HEK293 (cell line): ENCODE results near the gene CELF4.

Experiments
- CTCF ChIA-PET: fragments of 350-600 bp; formaldehyde crosslinking; extraction: SDS; loops from one replicate; lab custom pipeline; 2021; ENCODE audit warnings: antibody characterized with exemption; lab: Yijun Ruan, JAX
- POLR2A ChIA-PET: fragments of 300-600 bp; formaldehyde crosslinking; extraction: SDS; loops from one replicate; lab custom pipeline; 2020; ENCODE audit warnings: antibody characterized with exemption, inconsistent platforms; lab: Yijun Ruan, JAX
- H3K27ac ChIP-seq: fragments of 200-500 bp; sonication (Bioruptor generic); 2 replicates; pipeline ENCODE4 v1.5.1; 2014; ENCODE audit warnings: low read depth, low read length, control low read depth, inconsistent platforms; ENCODE audit errors: extremely low read depth
- H3K36me3 ChIP-seq, 2 experiments: fragments of 200-500 bp in 1 of 2; sonication (Bioruptor generic) in 1 of 2; 1 replicate in 1 of 2; 2 replicates in 1 of 2; pipeline ENCODE4 v1.5.1; 2014 to 2017; ENCODE audit warnings: inconsistent platforms in 2 of 2, low read length in 2 of 2; ENCODE audit not compliant: control insufficient read depth in 2 of 2, insufficient read depth in 1 of 2
- H3K4me1 ChIP-seq: fragments of 200-500 bp; sonication (Bioruptor generic); 2 replicates; pipeline ENCODE4 v1.5.1; 2014; ENCODE audit warnings: mild to moderate bottlenecking, low read length, inconsistent platforms; ENCODE audit not compliant: control insufficient read depth, insufficient read depth
- H3K4me3 ChIP-seq: 2 replicates; pipeline ENCODE4 v1.5.1; 2011; ENCODE audit warnings: low read depth, mild to moderate bottlenecking, control low read depth, low read length, moderate library complexity
- H3K9me3 ChIP-seq: fragments of 200-500 bp; sonication (Bioruptor generic); 2 replicates; pipeline ENCODE4 v1.5.1; 2014; ENCODE audit warnings: low read depth, low read length, inconsistent platforms; ENCODE audit not compliant: control insufficient read depth, insufficient read depth
- GLIS1 ChIP-seq: fragments of 450-650 bp; formaldehyde crosslinking; IDR thresholded peaks from 2 replicates; pipeline ENCODE4 v1.5.1; 2016; ENCODE audit warnings: missing biosample characterization, missing genetic modification characterization
- KLF1 ChIP-seq: fragments of 450-650 bp; formaldehyde crosslinking; IDR thresholded peaks from 2 replicates; pipeline ENCODE4 v1.5.1; 2016; ENCODE audit warnings: missing biosample characterization, missing genetic modification characterization
- OVOL3 ChIP-seq: fragments of 450-650 bp; formaldehyde crosslinking; IDR thresholded peaks from 2 replicates; pipeline ENCODE4 v1.5.1; 2016; ENCODE audit warnings: missing biosample characterization, missing genetic modification characterization
- REST ChIP-seq: fragments of 450-650 bp; formaldehyde crosslinking; IDR thresholded peaks from 2 replicates; pipeline ENCODE4 v1.5.1; 2016; ENCODE audit warnings: missing biosample characterization, missing genetic modification characterization
- TRIM28 ChIP-seq: IDR thresholded peaks from 2 replicates; pipeline ENCODE4 v1.6.1; 2011; ENCODE audit warnings: low read length, control low read depth, borderline replicate concordance
- ZBTB1 ChIP-seq: fragments of 450-650 bp; formaldehyde crosslinking; IDR thresholded peaks from 2 replicates; pipeline ENCODE4 v1.5.1; 2016; ENCODE audit warnings: missing biosample characterization, missing genetic modification characterization
- ZBTB20 ChIP-seq: fragments of 450-650 bp; formaldehyde crosslinking; IDR thresholded peaks from 2 replicates; pipeline ENCODE4 v1.5.1; 2016; ENCODE audit warnings: missing biosample characterization, missing genetic modification characterization
- ZBTB8A ChIP-seq: fragments of 450-650 bp; formaldehyde crosslinking; IDR thresholded peaks from 2 replicates; pipeline ENCODE4 v1.5.1; 2016; ENCODE audit warnings: missing biosample characterization, missing genetic modification characterization
- ZFHX2 ChIP-seq: fragments of 450-650 bp; formaldehyde crosslinking; conservative IDR thresholded peaks from 2 replicates; pipeline ENCODE4 v1.5.1; 2016; ENCODE audit warnings: missing biosample characterization, missing genetic modification characterization
- ZIC2 ChIP-seq: fragments of 450-650 bp; formaldehyde crosslinking; IDR thresholded peaks from 2 replicates; pipeline ENCODE4 v1.5.1; 2016; ENCODE audit warnings: missing biosample characterization, missing genetic modification characterization
- ZNF121 ChIP-seq: fragments of 450-650 bp; formaldehyde crosslinking; IDR thresholded peaks from 2 replicates; pipeline ENCODE4 v1.5.1; 2016; ENCODE audit warnings: missing biosample characterization, missing genetic modification characterization
- ZNF362 ChIP-seq: fragments of 450-650 bp; formaldehyde crosslinking; IDR thresholded peaks from 2 replicates; pipeline ENCODE4 v1.5.1; 2016; ENCODE audit warnings: missing biosample characterization, missing genetic modification characterization
- ZNF501 ChIP-seq: fragments of 450-650 bp; formaldehyde crosslinking; IDR thresholded peaks from 2 replicates; pipeline ENCODE4 v1.5.1; 2016; ENCODE audit warnings: missing biosample characterization, missing genetic modification characterization
- ZNF664 ChIP-seq: fragments of 450-650 bp; formaldehyde crosslinking; IDR thresholded peaks from 2 replicates; pipeline ENCODE4 v1.5.1; 2016; ENCODE audit warnings: missing biosample characterization, missing genetic modification characterization
- ZNF701 ChIP-seq: fragments of 450-650 bp; formaldehyde crosslinking; IDR thresholded peaks from 2 replicates; pipeline ENCODE4 v1.5.1; 2016; ENCODE audit warnings: missing biosample characterization, missing genetic modification characterization
- ZNF76 ChIP-seq: fragments of 450-650 bp; formaldehyde crosslinking; IDR thresholded peaks from 2 replicates; pipeline ENCODE4; 2016; ENCODE audit warnings: low read depth, missing biosample characterization, missing genetic modification characterization, borderline replicate concordance
- ZNF792 ChIP-seq: fragments of 450-650 bp; formaldehyde crosslinking; IDR thresholded peaks from 2 replicates; pipeline ENCODE4 v1.5.1; 2016; ENCODE audit warnings: missing biosample characterization, missing genetic modification characterization
- ZXDB ChIP-seq: fragments of 450-650 bp; formaldehyde crosslinking; IDR thresholded peaks from 2 replicates; pipeline ENCODE4 v1.5.1; 2016; ENCODE audit warnings: missing biosample characterization, missing genetic modification characterization
- TF ChIP-seq, protein P1 (sequence below): fragments of 450-650 bp; formaldehyde crosslinking; IDR thresholded peaks from 2 replicates; pipeline ENCODE4 v1.5.1; 2016; ENCODE audit warnings: missing biosample characterization, missing genetic modification characterization
- TF ChIP-seq, protein P2 (sequence below): fragments of 450-650 bp; formaldehyde crosslinking; IDR thresholded peaks from 2 replicates; pipeline ENCODE4 v1.5.1; 2017; ENCODE audit warnings: missing biosample characterization, missing genetic modification characterization

The CELF4 gene

GRCh38 chr18:37316468-37316867 lies 249.1 kb downstream of the CELF4 start:
- ChIA-PET CTCF (interaction anchor here (1.4 kb wide), 1 partner anchor 23 kb away, joined by 3 read pairs; no protein-coding TSS in a partner anchor), POLR2A (no interaction called here)
- Histone ChIP-seq H3K4me3 (no peak overlapping the region), H3K4me1 (no peaks in the 10 kb centered on the region), H3K36me3 (no peaks in the 10 kb centered on the region), H3K9me3 (no peaks in the 10 kb centered on the region), H3K27ac (no peak overlapping the region)
- TF ChIP-seq ZNF362 = no peak
- TF ChIP-seq ZNF501 (tag by site-specific recombination) = no peak
- no peak for TF ChIP-seq ZNF664 (tag by site-specific recombination)
- TF ChIP-seq, protein P1, sequence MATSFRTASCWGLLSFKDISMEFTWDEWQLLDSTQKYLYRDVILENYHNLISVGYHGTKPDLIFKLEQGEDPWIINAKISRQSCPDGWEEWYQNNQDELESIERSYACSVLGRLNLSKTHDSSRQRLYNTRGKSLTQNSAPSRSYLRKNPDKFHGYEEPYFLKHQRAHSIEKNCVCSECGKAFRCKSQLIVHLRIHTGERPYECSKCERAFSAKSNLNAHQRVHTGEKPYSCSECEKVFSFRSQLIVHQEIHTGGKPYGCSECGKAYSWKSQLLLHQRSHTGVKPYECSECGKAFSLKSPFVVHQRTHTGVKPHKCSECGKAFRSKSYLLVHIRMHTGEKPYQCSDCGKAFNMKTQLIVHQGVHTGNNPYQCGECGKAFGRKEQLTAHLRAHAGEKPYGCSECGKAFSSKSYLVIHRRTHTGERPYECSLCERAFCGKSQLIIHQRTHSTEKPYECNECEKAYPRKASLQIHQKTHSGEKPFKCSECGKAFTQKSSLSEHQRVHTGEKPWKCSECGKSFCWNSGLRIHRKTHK = no peak

GRCh38 chr18:37315935-37316334 lies 249.7 kb downstream of the CELF4 start:
- POLR2A ChIA-PET = no interaction called here
- H3K27ac ChIP-seq = no peak overlapping the region
- CTCF ChIA-PET = interaction anchor here (0.6 to 1.4 kb wide), 2 partner anchors 22 to 488 kb away, joined by 3 read pairs; no protein-coding TSS in a partner anchor
- H3K36me3 ChIP-seq = no peaks in the 10 kb centered on the region
- TF ChIP-seq ZIC2 = peak; percentile 55
- peak; percentile 97 for TF ChIP-seq GLIS1
- TF ChIP-seq ZBTB8A (tag by site-specific recombination) = no peak
- no peaks in the 10 kb centered on the region for H3K9me3 ChIP-seq
- no peak overlapping the region for H3K4me3 ChIP-seq
- H3K4me1 ChIP-seq = no peaks in the 10 kb centered on the region

- H3K36me3 ChIP-seq = no peaks in the 10 kb centered on the region
- ChIA-PET CTCF (interaction anchor here (0.8 kb wide), 1 partner anchor 9 kb away, joined by 5 read pairs; no protein-coding TSS in a partner anchor), POLR2A (no interaction called here)
- H3K4me1 ChIP-seq = no peaks in the 10 kb centered on the region
- H3K27ac ChIP-seq = no peak overlapping the region
- no peaks in the 10 kb centered on the region for H3K9me3 ChIP-seq
- no peak for TF ChIP-seq ZFHX2
- no peak for TF ChIP-seq REST
- TF ChIP-seq ZBTB20 (tag by site-specific recombination) = no peak
- TF ChIP-seq ZNF121 (tag by site-specific recombination) = no peak
- no peak for TF ChIP-seq TRIM28
- TF ChIP-seq ZNF76 (tag by site-specific recombination) = no peak
- TF ChIP-seq, protein P2, sequence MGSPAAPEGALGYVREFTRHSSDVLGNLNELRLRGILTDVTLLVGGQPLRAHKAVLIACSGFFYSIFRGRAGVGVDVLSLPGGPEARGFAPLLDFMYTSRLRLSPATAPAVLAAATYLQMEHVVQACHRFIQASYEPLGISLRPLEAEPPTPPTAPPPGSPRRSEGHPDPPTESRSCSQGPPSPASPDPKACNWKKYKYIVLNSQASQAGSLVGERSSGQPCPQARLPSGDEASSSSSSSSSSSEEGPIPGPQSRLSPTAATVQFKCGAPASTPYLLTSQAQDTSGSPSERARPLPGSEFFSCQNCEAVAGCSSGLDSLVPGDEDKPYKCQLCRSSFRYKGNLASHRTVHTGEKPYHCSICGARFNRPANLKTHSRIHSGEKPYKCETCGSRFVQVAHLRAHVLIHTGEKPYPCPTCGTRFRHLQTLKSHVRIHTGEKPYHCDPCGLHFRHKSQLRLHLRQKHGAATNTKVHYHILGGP (tag by site-specific recombination) = no peak
- no peak for TF ChIP-seq ZNF701 (tag by site-specific recombination)
- TF ChIP-seq KLF1 (tag by site-specific recombination) = no peak
- TF ChIP-seq OVOL3 (tag by site-specific recombination) = no peak
- no peak for TF ChIP-seq ZXDB (tag by site-specific recombination)
- TF ChIP-seq ZBTB1 (tag by site-specific recombination) = no peak
- TF ChIP-seq ZNF792 = no peak
- no peak overlapping the region for H3K4me3 ChIP-seq
Observed at GRCh38 chr18:37314534-37314933, 251.1 kb downstream of the CELF4 start.
